ENCODE measurements around the gene SULT2B1. TPM values are rescaled to one million over a fixed set of nuclear protein-coding genes. Genes with fewer than 3 reads are reported as not detected.

Gene SULT2B1
- polyA plus RNA-seq, 1 donor from 2014 or later = not detected

DNA sequence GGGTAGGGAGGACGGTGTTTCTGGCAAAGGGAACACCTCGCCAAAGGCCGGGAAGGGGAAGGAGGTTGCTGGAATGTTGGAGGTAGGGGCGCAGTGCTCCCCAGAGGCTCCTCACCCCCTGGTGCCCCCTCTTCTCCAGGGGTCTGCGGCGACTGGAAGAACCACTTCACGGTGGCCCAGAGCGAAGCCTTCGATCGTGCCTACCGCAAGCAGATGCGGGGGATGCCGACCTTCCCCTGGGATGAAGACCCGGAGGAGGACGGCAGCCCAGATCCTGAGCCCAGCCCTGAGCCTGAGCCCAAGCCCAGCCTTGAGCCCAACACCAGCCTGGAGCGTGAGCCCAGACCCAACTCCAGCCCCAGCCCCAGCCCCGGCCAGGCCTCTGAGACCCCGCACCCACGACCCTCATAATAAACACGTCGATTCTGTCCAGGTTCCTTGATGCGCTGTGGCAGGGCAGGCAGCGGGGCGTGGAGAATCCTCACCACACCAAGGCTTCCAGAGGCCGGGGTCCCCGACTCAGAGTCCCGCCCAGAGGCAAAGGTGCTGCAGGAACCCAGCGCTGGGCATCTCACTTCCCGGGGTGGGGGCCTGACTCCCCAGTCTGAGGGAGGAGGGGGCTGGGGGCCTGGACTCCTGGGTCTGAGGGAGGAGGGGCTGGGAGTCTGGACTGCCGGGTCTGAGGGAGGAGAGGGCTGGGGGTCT, 47.2 kb downstream of the SULT2B1 start:
- Histone ChIP-seq H3F3A (ENCODE audit: insufficient read depth, low read length, poor library complexity, severe bottlenecking) (no peaks in the 10 kb centered on the region), H3K9me3 (ENCODE audit: low read length) (no peaks in the 10 kb centered on the region), H3K79me2 (replicated peaks; ENCODE audit: insufficient read depth, low read length) (no peaks in the 10 kb centered on the region), H3K27ac (ENCODE audit: low read length) (no peak overlapping the region), H2AFZ (ENCODE audit: low read depth, low read length) (no peak overlapping the region), H3K9me2 (ENCODE audit: insufficient read depth, low read length) (no peaks in the 10 kb centered on the region), H3K4me2 (ENCODE audit: low read length) (no peak overlapping the region), H3K36me3 (ENCODE audit: insufficient read depth, low read length) (no peaks in the 10 kb centered on the region), H3K4me3 (ENCODE audit: low read length) (no peak overlapping the region), H3K27me3 (ENCODE audit: insufficient read depth, low read depth, low read length) (no peaks in the 10 kb centered on the region), H3K9ac (ENCODE audit: low read length) (no peak overlapping the region), H4K20me1 (ENCODE audit: insufficient read depth) (no peaks in the 10 kb centered on the region)
- TF ChIP-seq POLR2AphosphoS5 (IDR thresholded peaks at IDR 0.05) (no peak), TAF1 (IDR thresholded peaks at IDR 0.05; ENCODE audit: low read depth) (no peak), RAD21 (conservative IDR thresholded peaks at IDR 0.05) (no peak), MXI1 (conservative IDR thresholded peaks at IDR 0.05; ENCODE audit: poor library complexity, severe bottlenecking) (no peak), CTCF (IDR thresholded peaks at IDR 0.05; ENCODE audit: poor library complexity, severe bottlenecking) (no peak), REST (IDR thresholded peaks at IDR 0.05; ENCODE audit: borderline replicate concordance) (no peak), SMC3 (conservative IDR thresholded peaks at IDR 0.05; ENCODE audit: poor library complexity) (no peak), EP300 (conservative IDR thresholded peaks at IDR 0.05; ENCODE audit: poor library complexity, severe bottlenecking) (no peak), EZH2 (IDR thresholded peaks at IDR 0.05; ENCODE audit: borderline replicate concordance, insufficient read depth, low read length, poor library complexity, severe bottlenecking) (no peak)

GRCh38 chr19:48600679-48601417, 48.9 kb downstream of the SULT2B1 start:
- Histone ChIP-seq H3K9me3 (ENCODE audit: low read length) (no peaks in the 10 kb centered on the region), H3K4me3 (ENCODE audit: low read length) (no peak overlapping the region), H4K20me1 (ENCODE audit: insufficient read depth) (no peaks in the 10 kb centered on the region), H3K27ac (ENCODE audit: low read length) (no peak overlapping the region), H3K27me3 (ENCODE audit: insufficient read depth, low read depth, low read length) (no peaks in the 10 kb centered on the region), H3K36me3 (ENCODE audit: insufficient read depth, low read length) (no peaks in the 10 kb centered on the region), H3K79me2 (replicated peaks; ENCODE audit: insufficient read depth, low read length) (no peaks in the 10 kb centered on the region), H2AFZ (ENCODE audit: low read depth, low read length) (no peak overlapping the region), H3K9me2 (ENCODE audit: insufficient read depth, low read length) (no peaks in the 10 kb centered on the region), H3K4me2 (ENCODE audit: low read length) (no peak overlapping the region), H3F3A (ENCODE audit: insufficient read depth, low read length, poor library complexity, severe bottlenecking) (no peaks in the 10 kb centered on the region), H3K9ac (ENCODE audit: low read length) (no peak overlapping the region)
- TF ChIP-seq EZH2 (IDR thresholded peaks at IDR 0.05; ENCODE audit: borderline replicate concordance, insufficient read depth, low read length, poor library complexity, severe bottlenecking) = no peak
- TF ChIP-seq EP300 (conservative IDR thresholded peaks at IDR 0.05; ENCODE audit: poor library complexity, severe bottlenecking) = no peak
- TF ChIP-seq CTCF (IDR thresholded peaks at IDR 0.05; ENCODE audit: poor library complexity, severe bottlenecking) = no peak
- no peak for TF ChIP-seq SMC3 (conservative IDR thresholded peaks at IDR 0.05; ENCODE audit: poor library complexity)
- TF ChIP-seq REST (IDR thresholded peaks at IDR 0.05; ENCODE audit: borderline replicate concordance) = no peak
- no peak for TF ChIP-seq RAD21 (conservative IDR thresholded peaks at IDR 0.05)
- no peak for TF ChIP-seq POLR2AphosphoS5 (IDR thresholded peaks at IDR 0.05)
- no peak for TF ChIP-seq MXI1 (conservative IDR thresholded peaks at IDR 0.05; ENCODE audit: poor library complexity, severe bottlenecking)
- TF ChIP-seq TAF1 (IDR thresholded peaks at IDR 0.05; ENCODE audit: low read depth) = no peak

Measured in neural cell (in vitro differentiated cells).